Stimulated activated CD4-positive, alpha-beta T cell treated with anti-CD3 and anti-CD28 coated beads, Interleukin-1b, Interleukin-23, amount 100 ng/mL, for 4 hours (primary cell): Measurements from ENCODE around the gene NT5DC4.

Experiments used
- DNase-seq, 2 donors: peaks; one replicate each; pipeline ENCODE4 v3.0.0-alpha.2; 2020; ENCODE audit warnings: low read depth in 2 of 2

NT5DC4 gene

DNA sequence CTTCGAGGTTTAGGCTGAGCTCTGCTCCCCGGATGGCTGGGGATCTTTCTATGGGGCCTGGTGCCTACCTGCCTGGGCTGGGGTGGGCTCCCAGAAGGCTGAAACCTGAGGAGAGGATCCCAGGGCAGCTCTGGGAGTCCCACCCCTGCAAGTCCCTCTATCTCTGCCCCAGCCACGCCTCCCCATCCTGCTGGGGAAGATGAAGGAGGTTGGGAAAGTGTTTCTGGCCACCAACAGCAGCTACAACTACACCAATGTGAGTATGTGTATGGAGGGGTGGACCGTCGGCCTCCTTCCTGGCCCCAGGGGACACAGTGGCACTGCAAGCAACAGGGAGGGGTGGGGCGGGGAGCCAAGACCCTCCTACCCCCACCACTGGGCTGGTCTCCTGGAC lies 2.7 kb downstream of the NT5DC4 start:
- no peak for DNase-seq

DNA sequence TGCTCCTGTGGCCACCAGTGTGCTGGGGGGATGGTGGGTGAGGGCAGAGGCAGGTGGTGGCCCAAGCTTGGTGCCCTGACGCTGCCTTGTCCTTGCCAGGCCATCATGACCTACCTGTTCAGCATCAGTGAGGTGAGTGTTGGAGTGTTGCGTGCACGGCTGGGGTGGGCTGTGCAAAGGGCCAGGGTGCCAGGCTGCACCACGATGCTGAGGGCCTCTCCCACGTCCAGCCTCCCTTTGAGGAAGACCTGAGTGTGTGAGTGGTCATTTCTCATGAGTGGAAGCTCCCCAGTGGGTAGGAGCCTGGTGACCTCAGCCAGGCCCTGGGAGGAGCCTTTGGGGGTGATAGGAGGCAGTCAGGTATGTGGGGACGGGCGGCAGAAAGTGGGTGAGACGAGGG lies 3.2 kb downstream of the NT5DC4 start:
- no peak for DNase-seq

DNA sequence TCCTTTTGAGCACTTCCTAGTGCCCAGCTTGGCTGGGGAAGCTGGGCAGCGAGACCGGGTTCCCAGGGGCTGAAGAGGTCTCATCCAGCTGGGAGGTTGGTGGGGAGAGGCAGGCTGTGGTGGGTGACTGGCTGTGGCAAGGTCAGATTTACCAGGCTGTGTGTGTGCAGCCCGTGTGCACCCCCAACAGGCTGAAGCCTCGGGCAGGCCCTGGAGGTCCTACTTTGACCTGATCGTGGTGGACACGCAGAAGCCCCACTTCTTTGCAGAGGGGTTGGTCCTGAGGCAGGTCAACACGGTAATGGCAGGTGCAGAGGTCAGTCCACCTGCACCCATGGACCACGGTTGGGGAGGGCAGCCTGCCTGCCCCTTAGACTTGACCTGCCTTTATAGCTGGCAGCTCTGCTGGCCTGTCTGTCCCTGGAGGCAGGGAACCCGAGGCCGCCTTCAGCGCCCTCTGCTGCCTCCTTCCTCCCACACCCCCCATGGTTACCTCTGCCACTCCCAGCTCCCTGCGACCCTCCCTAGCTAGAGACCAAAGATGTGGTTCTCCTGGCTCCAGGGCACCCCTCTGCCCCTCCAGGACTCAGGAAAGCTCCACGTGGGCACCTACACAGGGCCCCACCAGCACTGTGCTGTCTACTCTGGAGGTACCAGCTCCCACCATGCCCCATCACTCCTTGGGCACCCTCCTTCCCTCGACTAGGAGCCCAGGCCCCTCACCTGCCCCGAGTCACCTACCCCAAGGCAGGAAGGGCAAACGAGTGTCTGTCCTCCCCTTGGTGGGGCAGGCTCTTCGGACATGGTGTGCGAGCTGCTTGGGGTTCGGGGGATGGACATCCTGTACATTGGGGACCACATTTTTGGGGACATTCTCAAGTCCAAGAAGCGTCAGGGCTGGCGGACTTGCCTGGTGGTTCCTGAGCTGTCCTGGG lies 4.0 kb downstream of the NT5DC4 start:
- no peak for DNase-seq

DNA sequence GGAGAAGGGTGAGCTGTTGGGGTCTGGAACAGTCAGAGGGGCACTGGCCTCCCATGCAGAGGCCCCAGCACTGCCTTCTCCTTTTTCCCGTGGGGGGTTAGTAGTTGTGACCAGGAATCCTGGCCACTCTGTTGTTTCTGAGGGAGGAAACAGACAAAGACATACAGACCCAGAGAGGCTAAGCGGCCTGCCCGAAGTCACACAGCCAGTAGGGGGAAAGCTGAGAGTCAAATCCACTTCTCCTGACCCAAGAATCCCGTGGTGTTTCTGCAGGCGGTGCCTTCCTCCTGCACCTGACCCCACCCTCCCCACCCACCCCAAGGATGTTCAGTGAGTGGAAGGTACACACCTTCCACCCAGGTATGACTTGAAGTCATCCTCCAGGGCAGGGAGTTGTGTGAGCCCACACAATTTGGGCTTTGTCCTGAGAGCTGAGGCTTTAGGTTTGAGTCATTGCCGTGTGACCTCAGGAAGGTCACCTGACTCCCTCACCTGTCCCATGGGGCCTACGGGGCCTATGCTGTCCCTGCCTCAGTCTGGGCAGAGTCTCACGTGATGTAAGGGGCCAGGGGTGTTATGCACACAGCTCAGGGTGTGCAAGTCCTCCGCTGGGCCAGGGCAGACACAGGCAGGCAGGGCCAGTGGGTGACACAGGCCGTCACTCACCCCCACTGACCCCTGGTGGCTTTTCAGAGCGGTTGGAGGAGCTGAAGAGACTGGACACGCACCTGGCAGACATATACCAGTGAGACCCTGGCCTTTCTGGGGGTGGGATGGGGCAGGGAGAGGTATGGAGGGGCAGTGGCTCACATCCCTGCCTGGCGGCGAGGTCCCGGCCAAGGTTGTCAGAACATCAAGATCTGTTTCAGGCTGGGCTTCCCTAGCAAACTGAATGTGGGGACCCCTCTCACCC lies 5.0 kb downstream of the NT5DC4 start:
- DNase-seq: no peak

DNA sequence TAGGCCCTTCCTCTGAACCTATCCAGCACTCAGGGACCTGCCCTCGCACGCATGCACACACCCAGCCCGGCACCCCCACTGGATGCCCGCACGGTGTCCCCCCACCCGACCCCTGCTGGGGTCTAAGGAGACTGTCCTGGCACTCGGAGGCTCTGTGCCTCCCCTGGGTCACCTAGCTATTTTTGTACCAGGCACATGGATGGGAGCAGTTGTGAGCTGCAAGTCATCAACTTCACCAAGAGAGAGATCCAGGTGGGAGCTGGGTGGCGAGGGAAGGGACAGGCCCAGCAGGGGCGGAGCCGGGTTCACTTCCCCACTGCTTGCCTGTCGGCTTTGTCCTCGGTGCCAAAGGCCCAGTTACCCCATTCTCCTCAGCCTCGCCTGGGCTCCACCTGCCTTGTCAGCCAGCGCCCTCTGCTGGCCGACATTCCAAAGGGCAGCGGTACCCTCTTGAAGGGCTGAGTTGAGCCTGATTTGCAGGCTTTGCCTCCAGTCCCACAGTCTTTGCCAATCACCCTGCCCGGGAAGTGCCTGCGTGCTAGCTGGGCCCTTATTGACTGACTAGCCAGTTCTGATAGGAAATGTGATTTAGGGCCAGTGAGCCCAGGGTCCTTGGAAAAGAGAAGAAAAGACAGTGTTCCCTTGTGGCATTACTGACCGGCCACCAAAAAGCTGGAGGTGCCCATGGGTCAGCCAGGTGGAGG lies 5.8 kb downstream of the NT5DC4 start:
- peak; percentile 81 to 82 for DNase-seq

DNA sequence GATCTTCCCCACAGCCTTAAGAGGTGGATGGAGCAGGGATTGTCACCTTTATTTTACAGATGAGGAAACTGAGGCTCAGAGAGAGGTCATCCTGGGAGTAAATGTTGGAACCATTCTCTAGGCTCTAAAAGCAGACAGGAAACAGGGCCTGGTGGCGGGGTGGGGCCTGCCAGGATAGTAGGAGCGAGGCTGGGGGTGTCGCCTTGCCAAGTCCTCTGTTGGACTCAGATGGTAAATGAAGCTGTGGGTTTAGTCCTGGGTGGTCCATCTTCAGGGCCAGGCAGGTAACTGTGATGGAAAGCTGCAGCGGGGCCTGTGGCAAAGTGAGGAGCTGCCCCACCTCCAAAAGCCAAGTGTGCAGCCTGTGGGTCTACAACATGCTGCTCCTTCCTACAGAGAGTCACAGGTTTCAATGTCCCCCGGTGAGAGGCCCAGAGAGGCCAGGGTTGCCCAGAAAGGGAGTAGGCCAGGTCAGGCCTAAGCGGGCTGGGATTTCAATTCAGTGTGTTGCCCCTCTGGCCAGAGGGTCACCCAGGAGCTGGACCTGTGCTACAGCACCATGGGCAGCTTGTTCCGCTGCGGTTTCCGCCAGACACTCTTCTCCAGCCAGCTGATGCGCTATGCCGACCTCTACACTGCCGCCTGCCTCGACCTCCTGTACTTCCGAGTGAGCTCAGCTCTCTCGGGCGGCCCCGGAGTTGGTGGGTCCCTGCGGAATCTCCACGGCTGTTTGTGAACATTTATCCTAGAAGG lies 6.6 kb downstream of the NT5DC4 start:
- DNase-seq: no peak

DNA sequence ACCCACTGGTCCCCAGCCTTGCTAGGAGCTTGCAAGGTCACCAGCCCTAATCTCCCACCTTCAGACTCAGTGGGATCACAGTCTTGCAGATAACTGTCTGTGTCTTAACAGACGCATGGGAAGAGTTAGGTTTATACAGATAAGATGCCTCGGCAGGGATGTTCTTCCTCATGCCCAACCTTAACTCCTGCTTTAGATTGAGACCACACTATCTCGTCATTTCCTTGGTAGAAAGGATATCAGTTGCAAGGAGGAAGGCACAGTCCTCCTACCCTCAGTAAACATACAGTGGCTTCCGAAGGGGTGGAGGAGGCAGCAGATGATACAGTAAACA lies 7.2 kb downstream of the NT5DC4 start:
- DNase-seq: no peak

DNA sequence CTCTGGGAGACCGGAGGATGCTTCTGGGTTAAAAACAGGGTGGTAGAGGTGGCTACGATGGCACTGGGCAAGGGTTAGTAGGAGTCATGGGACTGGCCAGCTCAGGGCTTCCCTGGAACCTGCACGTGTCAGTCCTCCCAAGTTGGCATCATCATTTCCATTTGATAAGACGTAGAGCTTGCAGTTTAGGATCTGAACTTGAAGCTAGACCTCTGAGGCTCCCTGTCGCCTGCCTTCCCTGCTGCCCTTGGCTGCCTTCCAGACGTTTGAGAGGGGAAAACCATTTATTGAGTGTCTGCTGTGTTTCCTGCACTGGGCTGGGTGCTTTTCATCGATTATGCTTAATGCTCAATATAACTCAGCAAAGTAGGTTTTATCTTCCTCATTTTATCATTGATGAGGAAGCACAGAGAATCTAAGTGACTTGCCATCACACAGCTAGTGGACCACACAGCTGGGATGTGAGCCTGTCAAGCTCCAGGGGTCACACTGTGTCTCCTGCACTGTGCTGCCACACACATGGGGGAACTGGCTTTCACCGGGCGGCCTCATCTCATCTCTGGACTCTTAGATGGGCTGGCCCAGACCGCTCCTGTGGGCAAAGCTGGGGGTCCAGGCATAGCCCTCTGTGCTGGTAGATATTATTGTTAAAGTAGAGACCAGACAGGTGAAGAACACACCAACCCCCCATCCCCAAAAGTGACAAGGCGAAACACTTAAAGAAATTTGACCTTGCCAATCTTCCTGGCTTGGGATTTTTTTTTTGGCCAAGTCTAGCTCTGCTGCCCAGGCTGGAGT lies 7.8 kb downstream of the NT5DC4 start:
- DNase-seq: no peak

DNA sequence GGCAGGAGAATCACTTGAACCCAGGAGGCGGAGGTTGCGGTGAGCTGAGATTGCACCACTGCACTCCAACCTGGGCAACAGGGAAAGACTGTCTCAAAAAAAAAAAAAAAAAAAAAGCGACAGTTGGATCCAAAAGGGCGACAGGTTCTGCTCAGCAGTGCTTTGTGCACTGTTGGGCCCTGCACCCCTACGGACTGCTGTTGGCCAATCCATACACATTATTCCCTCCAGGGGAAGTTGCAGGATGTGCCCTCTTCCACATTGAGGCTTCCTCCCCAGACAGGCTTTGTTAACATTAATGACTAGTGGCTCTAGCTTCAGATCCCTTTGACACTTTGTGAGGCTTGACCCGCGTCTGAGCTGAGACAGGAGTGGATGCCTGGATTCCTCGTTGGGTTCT lies 9.4 kb downstream of the NT5DC4 start:
- no peak for DNase-seq

DNA sequence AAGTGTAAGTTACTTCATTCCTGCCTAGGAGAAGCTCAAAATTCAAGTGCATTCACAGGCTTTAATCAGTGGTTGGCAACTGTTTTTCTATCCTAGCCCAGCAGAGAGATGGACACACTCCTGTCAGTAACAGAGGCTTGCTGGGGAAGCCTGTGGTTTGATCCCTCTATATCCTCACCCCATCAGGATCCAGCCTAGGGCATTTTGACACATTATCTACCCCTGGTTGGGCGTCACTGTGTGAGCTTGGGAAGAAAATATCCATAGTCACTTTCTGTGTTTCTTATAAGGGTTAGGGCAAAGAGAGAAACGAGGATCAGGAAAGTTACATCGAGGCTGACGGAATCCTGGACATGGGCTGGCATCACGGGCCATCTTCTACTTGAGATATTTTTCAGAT lies 10.0 kb downstream of the NT5DC4 start:
- no peak for DNase-seq

DNA sequence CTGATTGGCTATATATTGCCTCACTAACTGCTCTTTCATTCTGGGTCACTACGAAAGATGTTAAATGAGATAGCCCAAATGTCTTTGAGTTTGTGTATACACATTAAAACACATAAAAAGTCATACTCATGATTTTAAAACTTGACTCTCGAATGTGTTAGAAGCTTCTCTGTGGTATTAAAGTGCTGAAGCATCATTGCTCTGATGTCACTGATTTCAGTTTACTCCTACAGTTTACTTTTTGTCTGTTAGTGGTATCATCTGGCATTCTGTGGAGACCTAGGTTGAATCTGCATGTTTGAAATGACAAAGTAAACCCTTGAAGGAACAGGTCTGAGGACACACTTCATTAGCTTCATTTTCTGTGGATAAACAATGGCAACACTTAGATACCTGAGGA lies 10.7 kb downstream of the NT5DC4 start:
- no peak for DNase-seq

DNA sequence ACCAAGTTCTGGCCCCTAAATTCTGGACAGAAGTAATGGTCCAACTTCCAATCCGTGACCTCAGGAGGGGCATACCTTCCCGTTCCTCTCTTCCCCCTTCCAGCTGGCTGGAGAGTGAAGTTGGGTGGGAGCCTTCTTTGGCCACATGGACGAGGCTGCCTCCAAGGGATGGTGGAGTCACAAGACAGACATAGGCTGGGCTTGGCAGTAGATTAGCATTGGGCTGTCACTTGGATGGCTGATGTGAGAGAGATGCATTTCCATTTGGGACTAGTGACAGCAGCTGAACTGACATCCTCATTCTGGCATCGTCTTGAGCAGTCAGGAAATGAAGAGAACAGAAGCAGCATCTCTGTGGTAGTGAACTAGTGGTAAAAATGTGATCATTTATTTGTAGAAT lies 12.6 kb downstream of the NT5DC4 start:
- no peak for DNase-seq

DNA sequence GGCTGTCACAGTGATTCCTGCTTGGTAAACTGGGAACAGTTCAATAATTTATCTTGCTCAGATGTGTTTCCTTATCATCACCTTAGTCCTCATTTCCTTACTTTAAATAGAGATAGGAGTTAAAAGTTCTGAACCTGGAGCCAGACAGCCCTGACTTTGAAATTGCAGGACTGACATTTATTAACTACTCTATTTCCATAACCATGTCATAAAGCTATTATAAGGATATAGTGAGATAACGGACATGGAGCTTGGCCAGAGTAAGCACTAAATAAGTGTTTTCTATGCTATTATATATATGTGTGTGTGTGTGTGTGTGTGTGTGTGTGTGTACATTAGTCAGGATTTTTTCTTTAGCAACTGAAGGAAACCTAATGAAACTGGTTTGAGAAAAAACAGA lies 13.1 kb downstream of the NT5DC4 start:
- DNase-seq: no peak

DNA sequence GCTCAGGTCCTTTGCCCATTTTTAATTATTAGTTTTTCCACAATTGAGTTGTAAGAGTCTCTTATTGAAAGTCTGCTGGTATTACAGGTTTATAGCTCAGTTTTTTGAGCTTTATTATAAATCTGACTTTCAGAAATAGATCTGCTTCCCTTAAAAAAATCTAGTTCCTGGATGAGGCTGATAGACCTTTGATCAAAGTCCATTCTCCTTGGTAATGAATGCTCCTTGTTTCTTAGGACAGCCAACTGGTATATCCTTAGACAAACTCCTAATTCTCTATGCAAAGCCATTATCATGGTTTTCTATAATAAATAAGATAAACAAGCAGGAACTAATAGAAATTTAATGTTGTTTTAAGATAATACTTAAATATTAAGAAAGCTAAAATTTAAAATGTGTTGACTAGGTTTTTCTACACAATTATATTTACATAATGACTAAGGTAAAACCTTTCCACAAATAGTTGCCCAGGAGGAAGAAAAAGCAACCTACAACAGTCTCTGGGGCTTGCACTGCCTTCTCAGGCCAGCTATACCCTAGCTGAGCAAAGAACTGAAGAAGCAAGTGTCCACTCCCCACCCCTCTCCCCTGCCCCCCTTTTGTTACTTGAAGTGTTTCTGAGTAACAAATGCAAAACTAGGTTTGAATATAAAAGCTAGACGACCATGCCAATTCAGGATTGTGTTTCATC lies 16.9 kb downstream of the NT5DC4 start:
- no peak for DNase-seq

DNA sequence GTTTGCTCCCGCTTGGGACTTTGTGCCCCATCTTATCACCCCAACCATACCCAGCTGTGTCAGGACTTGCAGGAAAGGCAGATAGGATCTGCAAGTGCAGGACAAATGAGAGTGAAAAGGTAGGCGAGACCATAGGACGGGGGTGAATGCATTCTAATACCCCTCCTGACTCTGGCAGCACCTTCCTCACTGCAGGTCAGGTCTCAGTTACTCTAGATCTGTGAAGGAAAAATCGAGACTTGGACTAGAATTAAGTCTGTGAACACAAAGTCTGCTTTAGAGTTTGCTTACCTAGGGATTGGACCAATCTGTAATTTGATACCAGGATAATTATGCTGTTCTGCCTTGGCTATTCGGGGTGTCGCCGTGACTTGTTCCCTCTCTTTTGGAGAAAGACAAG lies 19.7 kb downstream of the NT5DC4 start:
- no peak for DNase-seq

DNA sequence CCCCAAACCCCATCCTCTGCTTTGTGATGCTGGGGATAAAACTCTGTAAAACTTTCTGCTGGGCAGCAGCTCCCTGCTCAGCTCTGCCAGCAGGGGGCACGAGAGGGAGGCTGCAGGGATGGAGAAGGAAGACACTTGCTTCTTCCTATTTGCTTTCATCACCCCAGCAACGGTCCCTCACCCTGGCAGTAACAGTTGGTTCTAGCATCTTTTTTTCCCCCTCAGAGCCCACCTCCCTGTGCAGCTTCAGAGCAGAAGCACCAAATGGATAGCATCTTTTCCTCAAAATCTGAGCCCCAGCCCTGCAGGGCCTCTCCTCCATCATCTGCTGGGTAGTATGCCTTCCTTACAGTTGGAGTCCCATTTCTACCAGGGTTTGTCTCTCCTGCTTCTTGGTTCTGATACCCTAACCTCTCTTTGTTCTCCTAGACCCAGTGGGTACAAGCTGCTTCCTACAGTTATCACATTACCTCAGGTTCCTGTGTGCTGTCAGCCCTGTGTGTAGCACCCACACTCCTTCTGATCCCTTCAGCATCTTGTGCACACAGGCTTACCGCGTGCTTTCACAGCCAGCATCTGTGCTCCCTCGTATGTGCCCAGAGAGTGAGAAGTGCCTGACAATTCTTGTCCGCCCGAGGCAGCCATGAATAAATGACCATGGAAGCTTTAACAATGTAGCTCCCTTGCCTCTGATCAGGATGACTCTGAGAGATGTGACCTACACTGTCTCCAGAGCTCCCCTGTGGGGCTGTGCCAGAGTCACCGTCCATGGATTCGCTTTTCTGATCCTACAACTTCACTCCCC lies 29.1 kb downstream of the NT5DC4 start:
- peak; percentile 73 to 84 for DNase-seq

DNA sequence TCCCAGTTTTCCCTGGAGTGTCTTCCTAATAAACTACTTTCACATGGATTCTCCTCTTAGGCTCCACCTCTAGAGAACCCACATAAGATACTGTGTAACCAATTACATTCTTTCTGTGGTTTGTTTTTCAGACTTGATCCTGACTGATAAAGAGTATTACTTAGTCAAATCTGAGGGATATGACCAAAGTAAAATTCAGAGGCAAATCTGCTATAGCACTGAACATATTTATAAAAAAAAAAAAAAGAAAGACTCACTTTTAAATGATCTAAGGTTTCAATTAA lies 29.7 kb downstream of the NT5DC4 start:
- DNase-seq: no peak

DNA sequence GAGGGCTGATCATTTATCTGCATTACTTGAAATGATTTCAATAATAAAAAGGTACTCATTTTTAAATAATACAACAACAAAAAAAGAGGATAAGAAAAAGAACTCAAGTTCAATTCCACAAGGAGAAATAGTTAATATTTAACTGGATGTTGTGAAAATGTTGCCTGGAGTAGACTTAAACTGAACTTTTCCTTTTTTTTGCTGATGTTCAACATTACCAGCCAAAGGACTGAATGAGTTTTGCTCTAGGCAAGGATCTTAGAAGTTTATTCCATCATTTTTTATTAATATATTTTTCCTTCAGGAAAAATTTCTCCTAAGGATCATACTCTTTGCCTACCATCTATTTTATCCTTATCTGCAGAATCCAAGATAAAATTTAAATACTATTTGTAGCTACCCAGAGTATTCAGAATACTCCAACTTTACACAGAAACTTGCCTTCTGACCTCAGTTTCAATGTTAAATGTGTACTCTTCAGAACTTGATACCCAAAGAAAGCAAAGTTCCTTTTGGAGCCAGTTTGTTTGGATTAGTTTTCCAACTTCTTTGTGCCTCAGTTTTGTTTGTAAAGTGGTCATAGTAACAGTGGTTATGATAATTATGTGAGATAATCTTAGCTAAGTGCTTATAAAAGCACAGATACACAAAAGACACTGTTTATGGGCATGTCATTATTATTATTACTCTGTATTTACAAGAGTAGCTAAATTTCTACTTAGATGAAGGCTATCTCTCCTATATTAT lies 30.8 kb downstream of the NT5DC4 start:
- DNase-seq: no peak

DNA sequence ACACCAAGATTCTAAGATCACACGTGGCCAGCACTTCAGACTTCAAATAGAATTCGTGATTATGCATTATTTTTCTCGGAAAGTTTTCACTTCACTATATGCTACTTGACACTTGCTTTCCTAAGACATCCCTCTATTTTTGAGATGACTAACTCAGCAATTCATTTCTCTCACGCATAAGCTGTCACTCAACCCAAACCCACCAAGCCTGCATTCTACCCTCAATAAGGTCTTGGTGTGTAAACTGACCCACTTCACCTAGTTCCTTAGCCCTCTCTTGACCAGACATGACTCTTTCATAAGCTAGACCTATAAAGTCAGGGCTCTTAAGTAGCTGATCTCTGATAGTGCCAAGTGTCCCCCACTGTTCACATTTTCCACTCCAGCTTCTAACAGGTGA lies 31.8 kb downstream of the NT5DC4 start:
- DNase-seq: no peak
